ENCODE measurements around the gene TMEM183A.
A peak's percentile ranks its signal among the peaks of the same experiment; 100 is the strongest.
"Not testable (repeated sequence)": the region's sequence is repeated elsewhere in the genome, so short reads cannot be mapped to it uniquely, and the experiment has no call there.

The TMEM183A gene, protein sequence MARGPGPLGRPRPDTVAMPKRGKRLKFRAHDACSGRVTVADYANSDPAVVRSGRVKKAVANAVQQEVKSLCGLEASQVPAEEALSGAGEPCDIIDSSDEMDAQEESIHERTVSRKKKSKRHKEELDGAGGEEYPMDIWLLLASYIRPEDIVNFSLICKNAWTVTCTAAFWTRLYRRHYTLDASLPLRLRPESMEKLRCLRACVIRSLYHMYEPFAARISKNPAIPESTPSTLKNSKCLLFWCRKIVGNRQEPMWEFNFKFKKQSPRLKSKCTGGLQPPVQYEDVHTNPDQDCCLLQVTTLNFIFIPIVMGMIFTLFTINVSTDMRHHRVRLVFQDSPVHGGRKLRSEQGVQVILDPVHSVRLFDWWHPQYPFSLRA

DNA sequence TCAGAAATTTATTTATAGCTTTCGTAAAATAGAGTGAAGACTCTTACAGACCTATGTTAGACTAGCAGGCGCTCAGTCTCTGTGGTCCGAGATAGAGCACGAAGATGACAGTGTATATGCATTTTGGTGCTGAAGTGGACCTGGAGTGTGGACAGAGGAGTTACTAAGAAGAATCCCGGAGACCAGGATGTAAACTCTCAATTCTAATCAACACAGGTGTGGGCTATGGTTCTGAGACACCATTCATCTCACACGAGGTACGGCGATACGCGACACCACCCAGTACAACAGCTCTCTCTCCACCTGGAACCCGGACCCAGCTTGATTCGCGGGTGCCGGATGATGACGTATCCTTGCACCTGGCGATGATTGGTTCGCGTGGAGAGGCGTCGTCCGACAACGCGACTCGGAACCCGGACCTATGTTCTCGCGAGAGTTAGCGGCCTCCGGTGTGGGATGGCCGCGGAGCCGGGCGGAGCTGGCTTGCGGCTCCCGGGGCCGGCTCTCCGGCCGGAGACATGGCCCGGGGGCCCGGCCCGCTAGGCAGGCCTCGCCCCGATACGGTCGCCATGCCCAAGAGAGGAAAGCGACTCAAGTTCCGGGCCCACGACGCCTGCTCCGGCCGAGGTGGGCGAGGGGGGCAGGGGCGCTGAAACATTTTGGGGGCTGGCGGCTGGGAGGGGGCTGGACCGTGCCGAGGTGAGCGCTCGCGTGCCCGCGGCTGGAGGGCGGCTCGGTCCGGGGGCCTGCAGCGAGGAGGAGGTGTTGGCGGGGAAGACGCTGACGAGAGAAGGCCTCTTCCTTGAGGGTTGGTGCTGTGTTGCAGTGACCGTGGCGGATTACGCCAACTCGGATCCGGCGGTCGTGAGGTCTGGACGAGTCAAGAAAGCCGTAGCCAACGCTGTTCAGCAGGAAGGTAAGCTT lies at the start of gene TMEM183A:
Gene TMEM183A, plus strand, starts transcription at position 427 of the 924 bp plus-strand sequence. Its CDS starts 92 bp downstream, at position 519.
- peak; percentile 91 for DNase-seq

DNA sequence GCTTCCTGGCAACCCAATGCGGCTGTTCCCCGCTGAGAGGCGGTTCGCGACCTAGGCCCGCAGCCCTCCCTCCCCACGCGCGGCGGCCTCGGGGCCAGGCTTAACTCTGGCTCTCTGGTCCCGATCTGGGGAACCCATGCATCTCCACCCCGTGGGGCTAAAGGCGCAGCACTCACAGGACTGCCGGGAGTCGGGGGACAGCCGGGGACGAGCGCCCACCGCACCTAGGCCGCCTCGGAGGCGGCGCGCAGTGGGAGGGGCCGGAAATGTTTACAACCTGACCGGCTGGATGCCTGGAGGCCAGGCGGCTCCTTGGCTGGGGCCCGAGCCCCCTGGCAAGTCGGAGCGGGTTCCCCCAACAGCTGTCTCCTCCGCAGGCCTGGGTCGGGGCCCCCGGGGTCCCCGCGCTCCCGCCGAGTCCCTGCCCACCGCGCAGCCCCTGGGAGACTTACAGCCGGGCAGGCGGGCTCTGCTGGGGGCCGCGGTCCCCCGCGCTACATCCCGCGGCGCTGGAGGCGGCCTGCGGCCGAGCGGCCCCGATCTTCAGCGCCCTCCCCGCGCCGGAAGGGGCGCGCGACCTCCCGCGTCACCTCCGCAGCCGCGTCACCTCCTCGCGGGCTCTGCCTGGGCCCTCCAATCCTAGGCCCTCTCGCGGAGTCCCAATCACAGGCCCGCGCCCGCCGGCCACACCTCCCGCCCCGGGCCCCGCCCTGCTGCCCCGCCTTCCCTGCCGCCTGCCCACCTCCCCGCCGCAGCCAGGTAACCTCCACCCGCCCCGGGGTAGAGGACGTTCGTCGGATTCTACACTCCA lies 49.2 kb upstream of the TMEM183A start, which contains the start of gene ADIPOR1:
Gene ADIPOR1, minus strand, starts transcription at position 580 of the 811 bp plus-strand sequence. CDS start 7,242 bp downstream, outside the sequence.
- peak; percentile 67 for DNase-seq

DNA sequence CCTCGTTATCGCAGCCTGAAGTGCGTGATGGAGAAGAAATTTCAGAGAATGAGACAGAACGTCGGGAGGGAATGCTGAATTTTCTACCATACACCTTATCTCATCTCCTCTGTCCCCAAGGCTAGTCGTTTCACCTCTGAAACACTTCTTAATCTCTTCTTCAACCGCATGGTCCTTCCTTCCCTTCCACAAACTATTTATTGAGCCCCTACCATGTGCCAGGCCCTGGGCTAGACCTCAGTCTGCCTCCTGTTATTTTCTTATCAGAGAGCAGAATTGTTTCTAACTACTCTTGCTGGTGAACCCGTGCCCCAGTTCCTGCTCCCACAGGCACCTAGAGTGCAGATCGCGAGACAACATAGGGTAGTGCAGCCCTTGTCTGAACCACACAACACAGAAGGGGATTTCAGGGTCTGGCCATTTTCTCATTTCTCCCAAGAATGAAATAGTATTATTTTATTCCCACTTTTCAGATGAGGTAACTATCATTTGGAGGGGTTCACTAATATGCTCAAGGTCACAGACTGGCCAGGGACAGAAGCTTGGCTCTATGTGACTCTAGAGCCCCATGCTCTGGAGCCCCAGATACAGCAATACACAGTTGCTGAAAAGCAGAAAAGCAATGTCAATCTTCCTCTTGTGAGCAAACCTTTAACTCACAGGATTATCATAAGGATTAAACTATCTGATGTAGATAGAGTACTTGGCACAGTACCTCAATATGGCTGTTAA lies 48.5 kb upstream of the TMEM183A start:
- DNase-seq = no peak

DNA sequence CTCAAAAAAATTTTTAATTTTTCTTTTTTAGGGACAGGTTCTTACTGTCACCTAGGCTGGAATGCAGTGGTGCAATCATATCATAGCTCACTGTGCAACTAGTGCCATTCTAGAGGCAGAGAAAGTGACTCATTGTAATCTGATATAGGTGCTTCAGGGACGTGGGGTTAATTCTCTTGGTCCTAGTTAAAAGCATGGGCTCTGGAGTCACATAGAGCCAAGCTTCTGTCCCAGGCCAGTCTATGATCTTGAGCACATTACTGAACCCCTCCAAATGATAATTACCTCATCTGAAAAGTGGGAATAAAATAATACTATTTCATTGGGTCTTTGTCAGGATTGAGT lies 47.9 kb upstream of the TMEM183A start:
- DNase-seq = no peak

DNA sequence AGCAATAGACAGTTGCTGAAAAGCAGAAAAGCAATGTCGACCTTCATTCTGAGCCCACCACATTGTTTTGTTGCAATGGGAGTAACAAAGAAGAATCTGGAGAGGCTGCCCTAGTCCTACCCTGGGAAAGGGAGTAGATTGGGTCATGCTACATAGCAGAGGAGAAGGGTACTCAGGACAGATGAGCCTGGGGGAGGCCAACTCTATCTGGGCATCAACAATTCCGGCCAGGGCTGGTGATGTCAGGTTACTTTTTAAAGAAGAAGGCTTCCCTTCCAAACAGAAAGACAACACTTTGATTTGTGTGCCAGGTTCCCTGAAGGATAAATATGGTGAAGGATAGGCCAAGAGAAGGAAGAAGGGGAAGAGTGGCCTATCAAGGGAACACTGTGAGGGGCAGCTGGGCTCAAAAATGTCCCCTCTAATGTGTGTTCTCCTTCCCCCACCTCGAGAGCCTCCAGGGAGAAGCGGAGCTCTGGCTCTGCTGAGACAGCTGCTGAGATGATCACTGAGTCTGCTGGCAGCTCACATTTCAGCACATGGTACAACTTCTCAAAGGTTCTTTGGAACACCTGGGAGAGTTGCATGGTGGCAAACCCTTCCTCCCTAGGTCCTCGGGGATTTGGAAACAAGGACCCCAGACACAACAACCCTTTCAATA lies 45.8 kb upstream of the TMEM183A start:
- no peak for DNase-seq

DNA sequence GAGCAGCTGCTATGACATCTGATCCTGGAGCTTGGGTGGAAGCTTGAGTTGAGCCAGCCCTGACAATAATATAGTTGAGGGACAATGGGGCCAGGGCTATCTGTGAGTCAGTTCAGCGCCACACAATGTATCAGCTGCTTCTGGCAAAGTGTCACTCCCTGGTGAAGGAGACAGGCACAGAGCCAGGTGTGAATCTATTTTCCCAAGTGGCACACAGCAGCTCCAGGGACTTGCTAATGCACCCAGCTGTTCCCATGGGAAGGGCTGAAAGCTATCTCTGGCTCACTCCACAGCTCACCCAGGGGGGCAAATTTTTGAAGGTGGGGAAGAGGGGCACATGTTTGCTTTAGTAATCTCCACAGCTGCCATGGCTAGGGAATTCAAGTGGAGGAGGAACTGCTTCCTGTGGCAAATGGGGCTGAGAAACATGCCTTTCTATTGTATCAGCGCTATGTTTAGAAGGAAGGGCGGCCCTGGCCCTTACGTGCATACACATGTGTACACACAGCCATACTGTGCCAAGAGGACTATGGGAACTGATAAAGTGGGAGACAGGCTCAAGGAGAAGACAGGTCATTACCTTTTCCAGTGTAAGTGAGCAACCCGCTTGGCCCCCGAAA lies 42.3 kb upstream of the TMEM183A start:
- no peak for DNase-seq

DNA sequence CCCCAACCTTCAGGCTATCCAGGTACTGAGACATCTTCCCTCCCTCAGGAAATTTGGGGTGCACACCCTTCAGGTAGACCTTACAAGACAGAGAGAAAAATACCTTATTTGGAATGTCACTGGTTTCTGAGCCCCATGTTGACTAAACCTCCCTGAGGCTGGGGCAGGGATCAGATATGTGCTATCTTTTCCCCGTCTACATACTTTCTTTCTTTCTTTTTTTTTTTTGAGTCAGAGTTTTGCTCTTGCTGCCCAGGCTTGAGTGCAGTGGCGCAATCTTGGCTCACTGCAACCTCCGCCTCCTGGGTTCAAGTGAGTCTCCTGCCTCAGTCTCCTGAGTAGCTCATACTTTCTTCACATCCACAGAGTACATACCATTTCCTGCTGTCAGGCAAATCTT lies 41.8 kb upstream of the TMEM183A start:
- DNase-seq = no peak

DNA sequence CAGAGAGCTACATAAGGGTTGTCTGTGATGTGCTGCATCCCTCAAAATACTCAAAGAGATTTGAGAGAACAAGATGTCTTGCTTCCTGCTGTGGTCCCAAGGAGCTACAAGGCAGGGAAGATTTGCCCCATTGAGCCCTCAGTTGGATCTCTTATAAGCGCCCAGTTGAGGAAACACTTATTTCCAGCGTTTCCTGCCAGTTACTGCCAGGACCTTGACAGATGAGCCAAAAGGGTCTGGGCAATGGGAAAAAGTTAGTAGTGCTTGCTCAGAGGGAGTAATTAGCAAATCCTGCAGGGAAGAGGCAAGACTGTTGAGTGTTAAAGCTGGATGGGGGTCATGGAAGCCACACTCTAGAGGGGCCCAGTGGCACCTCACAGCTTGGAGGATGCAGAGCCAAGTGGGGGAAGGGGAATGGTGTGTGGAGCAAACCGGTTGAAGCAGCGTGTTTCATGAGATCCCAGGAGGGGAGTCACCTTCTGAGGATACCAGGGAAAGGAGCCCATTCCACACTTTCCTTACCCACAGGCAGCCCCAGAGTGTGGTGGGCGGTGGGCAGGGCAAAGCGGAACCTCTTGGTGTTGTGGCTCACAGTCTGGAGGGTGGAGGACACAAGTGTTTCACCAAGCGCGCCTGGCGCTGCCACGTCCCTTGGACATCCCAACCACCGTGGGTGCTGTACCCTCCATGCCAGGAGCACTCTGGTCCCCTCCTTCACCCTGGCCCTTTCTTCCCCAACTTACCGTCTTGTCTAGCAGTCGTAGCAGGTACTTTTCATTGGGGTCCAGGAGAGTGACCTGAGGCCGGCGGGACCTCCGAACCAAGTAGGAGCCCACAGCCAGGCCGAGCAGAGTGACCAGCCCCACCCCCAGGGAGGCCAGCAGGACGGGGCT lies 40.9 kb upstream of the TMEM183A start:
- no peak for DNase-seq

DNA sequence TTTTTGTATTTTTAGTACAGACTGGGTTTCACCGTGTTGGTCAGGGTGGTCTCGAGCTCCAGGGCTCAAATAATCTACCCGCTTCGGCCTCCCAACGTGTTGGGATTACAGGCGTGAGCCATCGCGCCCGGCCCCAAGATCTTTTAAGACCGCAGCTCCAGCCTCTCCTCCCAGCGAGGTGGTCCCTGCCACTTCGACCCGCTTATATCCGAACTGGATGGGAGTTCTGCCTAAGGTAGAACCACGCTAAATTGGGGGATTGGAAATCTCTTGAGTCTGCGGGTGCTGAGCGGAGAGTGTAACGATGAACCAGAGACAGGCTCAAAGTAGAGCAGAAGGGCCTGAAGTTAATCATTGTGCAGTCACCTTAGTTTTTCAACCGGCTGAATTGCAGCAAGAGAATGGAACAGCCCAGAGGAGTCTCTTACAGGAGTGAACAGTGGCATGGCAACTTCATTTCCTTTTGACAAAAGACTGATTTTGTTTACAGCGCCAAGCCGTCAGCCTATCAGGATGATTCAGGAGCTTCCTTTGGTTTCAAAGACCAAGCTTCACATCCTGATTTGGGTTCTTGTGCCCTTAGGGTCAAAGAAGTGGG lies 39.4 kb upstream of the TMEM183A start:
- peak; percentile 74 for DNase-seq

DNA sequence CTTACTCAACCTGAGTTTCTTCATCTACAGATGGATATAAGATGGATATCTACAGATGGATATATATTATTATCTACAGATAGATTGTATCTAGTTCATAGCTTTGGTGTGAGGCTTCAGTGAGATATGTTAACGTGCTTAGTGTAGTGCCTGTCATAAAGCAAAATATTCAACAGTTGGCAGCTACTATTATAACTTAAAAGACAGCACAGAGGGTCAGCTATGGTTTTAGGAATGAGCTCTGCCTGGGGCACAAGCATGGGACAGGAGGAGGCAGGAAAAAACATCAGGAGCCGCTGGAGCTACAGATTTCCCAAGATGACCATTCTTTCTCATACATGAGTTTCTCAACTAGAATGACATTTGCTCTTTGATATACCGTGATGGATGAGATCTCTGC lies 38.8 kb upstream of the TMEM183A start:
- no peak for DNase-seq

DNA sequence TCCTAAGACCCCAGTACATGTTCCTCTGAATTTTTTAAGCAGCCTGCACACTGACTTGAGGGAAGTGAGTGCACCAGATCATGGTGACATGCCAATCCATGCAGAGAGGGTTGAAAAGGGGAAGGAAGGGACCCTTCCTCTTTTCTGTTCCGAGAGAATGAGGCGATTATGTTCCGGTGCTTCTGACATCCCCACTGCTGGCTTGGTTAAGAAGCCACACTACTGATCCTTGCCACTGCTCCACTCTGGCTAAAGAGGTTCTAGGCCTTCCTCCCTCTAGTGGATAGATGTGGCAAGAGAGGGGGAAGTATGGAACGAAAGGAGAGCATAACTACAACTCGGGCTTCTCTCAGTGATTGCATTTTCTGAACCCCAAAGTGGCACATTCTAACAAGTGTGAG lies 38.3 kb upstream of the TMEM183A start:
- DNase-seq = peak; percentile 89

DNA sequence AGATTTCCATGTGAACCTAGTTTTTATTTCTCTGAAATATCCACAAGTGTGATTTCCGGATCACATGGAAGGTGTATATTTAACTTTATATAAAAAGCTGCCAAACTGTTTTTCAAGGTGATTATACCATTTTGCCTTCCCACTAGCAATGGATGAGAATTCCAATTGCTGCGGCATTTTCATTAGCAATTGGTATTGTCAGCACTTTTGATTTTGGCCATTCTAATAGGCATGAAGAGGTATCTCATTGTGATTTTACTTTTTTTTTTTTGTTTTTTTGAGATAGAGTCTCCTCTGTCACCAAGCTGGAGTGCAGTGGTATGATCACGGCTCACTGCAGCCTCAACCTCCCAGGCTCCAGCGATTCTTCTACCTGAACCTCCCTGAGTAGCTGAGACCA lies 35.1 kb upstream of the TMEM183A start:
- DNase-seq = no peak

DNA sequence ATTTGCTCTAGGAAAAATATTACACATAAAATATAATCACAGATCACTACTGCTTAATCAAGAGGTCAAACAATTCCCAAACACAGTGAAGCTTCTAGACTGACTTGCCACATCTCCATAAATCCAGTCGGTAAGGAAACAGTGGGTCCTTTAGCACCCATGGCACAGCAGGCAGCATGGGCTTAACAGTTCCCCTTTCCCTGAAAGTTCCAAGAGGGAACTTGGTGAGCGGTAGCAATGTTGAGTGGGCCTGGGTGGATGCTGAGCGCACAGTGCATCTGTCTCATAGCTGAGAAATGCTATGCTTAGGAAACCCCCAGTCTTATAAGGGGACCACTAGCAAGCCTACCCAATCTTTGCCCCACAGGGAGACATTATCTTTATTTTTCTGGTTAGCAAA lies 32.3 kb upstream of the TMEM183A start:
- DNase-seq = no peak

DNA sequence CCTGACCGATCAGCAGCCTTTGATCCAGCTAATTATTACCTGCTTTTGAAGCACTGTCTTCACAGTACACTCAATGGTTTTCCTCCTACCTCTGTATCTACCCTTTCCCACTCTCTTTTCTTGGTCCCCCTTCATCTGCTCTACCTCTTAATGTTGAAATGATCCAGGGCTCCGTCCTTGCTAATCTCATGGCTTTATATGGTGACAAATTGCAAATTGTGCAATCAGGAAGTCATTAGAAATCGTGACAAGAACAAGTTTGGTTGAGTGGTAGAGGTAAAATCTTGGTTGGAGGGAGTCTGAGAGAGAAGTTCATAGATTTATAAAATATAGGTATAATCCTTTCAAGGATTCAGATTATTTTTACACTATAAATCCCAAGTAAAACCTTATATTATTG lies 30.5 kb upstream of the TMEM183A start:
- no peak for DNase-seq

DNA sequence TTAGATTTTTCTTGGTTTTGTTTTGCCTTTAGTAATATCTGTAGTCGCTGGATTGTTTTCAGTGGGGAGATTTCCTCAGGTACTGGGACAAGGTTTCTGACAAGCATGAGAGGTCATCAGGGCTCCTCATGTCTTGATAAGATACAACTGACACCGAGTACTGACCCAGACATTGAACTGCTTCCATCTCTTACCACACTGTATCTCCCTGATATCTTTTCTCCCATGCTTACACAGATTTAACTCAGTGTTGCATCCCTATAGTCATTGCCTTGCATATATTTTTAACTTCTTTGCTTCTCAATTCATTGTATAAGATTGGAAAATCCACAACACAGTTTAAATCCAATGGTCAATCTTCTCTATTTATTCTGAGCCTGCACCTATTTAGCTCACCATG lies 27.7 kb upstream of the TMEM183A start:
- no peak for DNase-seq

DNA sequence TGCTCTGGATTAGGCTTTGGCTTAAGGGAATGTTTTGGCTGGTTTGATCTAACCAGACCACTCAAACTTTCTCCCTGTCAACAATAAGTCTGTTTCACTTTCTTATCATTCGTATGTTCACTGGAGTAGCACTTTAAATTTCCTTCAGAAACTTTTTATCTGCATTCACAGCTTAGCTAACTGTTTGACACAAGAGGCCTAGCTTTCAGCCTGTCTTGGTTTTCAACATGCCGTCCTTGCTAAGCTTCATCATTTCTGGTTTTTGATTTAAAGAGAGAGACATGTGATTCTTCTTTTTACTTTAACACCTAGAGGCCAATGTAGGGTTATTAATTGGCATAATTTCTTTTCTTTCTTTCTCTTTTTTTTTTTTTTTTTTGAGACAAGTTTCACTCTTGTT lies 25.2 kb upstream of the TMEM183A start:
- no peak for DNase-seq

DNA sequence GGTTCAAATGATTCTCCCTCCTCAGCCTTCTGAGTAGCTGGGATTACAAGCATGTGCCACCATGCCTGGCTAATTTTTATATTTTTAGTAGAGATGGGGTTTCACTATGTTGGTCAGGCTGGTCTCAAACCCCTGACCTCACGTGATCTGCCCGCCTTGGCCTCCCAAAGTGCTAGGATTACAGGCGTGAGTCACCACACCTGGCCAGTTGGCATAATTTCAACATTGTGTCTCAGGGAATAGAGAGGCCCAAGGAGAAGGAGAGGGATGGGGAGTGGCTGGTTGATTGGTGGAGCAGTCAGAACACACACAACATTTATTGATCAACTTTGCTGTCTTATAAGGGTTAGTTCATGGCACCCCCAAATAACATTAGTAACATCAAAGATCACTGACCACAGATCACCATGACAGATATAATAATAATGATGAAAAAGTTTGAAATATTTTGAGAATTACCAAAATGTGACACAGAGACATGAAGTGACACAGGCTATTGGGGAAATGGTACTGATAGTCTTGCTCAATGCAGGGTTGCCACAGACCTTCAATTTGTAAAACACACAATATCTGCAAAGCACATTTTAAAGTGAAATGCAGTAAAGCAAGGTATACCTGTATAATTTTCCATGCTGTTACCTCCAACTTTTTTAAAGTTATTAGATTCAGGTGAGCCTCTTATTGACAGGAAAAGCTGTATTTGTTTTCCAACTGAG lies 24.3 kb upstream of the TMEM183A start:
- no peak for DNase-seq

DNA sequence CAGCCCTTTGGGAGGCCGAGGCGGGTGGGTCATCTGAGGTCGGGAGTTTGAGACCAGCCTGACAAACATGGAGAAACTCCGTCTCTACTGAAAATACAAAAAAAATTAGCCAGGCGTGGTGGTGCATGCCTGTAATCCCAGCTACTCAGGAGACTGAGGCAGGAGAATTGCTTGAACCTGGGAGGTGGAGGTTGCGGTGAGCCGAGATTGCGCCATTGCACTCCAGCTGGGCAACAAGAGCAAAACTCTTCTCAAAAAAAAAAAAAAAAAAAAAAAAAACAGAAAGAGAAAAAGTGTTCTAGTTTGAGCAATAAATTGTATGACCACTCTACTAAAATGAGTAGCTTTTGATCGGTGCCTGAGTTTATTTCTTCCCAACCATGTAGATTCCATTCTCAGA lies 21.1 kb upstream of the TMEM183A start:
- DNase-seq = not testable (repeated sequence)

DNA sequence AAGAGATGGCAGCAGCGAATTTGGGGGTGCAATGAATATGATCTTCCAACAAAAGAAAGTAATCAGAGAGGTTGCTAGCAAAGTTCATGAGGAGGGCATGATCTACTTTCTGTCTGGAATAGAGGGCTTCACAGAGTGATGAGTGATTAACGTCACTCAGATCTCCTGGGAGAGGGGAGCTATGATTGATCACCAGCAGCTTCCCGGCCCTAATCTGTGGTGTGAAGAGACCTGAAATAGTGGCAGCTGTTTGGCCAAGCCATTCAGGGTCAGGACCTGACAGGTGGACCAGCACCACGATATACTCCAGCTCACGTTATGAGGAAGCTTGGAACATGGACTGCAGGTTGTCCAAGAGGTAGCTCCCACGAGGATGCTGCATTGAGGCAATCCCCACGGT lies 19.9 kb upstream of the TMEM183A start:
- no peak for DNase-seq

All from KG1 (cell line).